Liver (tissue), 3 donors: Measurements from ENCODE around the gene APPL2.

Source experiments
- CTCF ChIP-seq: fragments of 150-350 bp; IDR thresholded peaks from 2 replicates; pipeline ENCODE4 v1.5.1; 2017; ENCODE audit warnings: improper control_type of control experiment, low read depth, low read length; ENCODE audit not compliant: missing input control
- JUND ChIP-seq, 2 donors: IDR thresholded peaks; 2 replicates each; pipeline ENCODE4 v1.6.1; 2016; ENCODE audit warnings: antibody characterized with exemption in 2 of 2
- YY1 ChIP-seq: IDR thresholded peaks from 2 replicates; pipeline ENCODE4 v1.6.1; 2016; ENCODE audit warnings: antibody characterized with exemption, mild to moderate bottlenecking
- donor health status: healthy.
- donor health status: healthy.

- TF ChIP-seq JUND (IDR thresholded peaks at IDR 0.05) = no peak
- no peak for TF ChIP-seq CTCF
- no peak for TF ChIP-seq YY1
These were observed 79.7 kb downstream of the APPL2 start for GRCh38 chr12:105156260-105156659.
